ENCODE data around the gene SYAP1.
A peak's percentile ranks its signal among the peaks of the same experiment; 100 is the strongest.
"Not testable (repeated sequence)": the region's sequence is repeated elsewhere in the genome, so short reads cannot be mapped to it uniquely, and the experiment has no call there.

SYAP1 gene

DNA sequence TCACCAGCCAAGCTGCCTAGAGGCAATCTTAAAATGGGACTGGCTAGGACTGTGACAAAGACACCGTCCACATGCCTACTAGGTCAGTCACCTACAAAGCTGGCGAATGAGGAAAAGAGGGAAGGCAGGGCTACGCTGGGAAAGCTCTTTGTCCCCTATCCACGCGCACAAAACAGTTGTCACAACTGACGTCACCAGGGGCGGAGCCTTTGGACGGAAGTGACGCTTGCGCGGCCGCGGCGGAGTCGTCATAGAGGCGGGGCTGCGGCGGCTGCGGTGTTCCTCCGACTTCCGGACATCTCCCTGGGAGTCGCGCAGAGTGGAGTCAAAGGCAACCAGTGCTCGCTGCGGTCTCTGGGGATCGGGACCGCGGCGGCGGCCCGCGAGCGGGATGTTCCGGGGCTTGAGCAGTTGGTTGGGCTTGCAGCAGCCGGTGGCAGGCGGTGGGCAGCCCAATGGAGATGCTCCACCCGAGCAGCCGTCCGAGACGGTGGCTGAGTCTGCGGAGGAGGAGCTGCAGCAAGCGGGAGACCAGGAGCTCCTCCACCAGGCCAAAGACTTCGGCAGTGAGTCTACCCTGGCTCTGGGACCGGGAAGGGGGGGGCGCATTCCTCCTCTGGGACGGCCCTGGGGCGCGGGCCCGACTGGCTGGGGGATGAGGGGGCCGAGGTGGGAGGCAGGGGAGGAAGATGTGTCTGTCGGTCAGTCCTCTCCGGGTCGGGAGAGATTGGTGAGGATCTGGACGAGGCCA lies at the start of gene SYAP1:
Gene SYAP1, plus strand, starts transcription at position 279 of the 751 bp plus-strand sequence. Its CDS starts 113 bp downstream, at position 392.
- peak; percentile 85 for DNase-seq

DNA sequence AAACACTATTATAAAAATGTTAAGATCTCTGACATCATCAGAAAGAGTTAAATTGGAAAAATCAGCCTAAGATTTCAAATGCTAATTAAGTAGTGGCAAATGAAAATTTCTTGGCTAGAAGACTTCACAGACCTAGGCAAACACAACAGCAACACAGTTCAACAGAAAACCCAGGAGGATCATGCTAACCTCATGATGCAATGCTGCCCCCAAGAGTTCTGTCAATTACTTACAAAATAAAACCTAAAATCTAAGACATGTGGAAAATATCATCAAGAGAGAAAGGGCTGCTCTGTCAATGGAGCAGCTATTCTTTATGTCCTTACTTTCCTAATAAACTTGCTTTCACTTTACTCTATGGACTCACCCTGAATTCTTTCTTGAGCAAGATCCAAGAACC lies 48.4 kb upstream of the SYAP1 start:
- DNase-seq = no peak

- DNase-seq = no peak
Observed at GRCh38 chrX:16678689-16679088, 40.7 kb upstream of the SYAP1 start.

- no peak for DNase-seq
Observed at GRCh38 chrX:16683007-16683664, 36.3 kb upstream of the SYAP1 start.

GRCh38 chrX:16687514-16687913 lies 31.9 kb upstream of the SYAP1 start:
- DNase-seq = no peak

DNA sequence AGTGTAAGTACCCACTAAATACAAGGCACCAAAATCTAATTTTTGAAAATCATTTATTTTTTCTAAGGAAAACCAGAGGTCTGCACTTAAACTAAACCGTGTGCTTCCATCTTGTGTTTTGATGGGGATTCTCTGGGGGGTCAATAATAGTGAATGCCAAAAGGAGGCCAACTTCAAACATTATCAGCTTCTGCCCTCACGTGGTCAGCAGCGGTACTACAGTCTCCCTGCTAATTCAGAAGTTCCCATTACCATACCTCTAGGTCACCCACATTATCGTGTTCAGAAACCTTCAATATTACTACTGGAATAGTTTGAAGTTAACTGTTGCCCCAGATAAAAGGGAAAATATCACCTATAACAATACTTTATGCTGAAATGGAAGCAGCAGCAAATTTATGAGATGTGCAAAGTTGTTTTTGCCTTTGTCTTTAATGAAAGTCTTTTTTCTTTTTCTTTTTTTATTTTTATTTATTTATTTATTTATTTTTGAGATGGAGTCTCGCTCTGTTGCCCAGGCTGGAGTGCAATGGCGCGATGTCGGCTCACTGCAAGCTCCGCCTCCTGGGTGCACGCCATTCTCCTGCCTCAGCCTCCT lies 24.2 kb upstream of the SYAP1 start:
- peak; percentile 44 for DNase-seq

DNA sequence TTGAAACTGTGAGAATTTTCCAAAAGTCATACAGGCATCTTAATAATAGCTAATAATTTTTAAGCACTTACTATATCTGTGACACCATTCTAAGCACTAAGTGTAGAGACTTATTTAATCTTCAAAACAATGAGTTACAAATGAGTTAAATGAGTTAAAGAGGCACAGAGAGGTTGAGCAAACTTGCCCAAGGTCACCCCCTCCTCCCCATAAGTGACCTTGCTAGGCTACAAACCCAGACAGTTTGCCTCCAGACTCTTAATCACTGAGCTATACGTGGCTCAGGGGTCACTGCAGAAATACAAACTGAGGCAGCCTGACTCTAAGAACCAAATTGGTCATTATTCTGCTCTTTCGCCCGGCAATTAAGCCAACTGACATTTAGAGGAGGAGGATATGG lies 22.5 kb upstream of the SYAP1 start:
- DNase-seq = no peak

- no peak for DNase-seq
Observed at GRCh38 chrX:16699389-16699788, 20.0 kb upstream of the SYAP1 start.

- DNase-seq = no peak
Observed at GRCh38 chrX:16700734-16701133, 18.7 kb upstream of the SYAP1 start.

DNA sequence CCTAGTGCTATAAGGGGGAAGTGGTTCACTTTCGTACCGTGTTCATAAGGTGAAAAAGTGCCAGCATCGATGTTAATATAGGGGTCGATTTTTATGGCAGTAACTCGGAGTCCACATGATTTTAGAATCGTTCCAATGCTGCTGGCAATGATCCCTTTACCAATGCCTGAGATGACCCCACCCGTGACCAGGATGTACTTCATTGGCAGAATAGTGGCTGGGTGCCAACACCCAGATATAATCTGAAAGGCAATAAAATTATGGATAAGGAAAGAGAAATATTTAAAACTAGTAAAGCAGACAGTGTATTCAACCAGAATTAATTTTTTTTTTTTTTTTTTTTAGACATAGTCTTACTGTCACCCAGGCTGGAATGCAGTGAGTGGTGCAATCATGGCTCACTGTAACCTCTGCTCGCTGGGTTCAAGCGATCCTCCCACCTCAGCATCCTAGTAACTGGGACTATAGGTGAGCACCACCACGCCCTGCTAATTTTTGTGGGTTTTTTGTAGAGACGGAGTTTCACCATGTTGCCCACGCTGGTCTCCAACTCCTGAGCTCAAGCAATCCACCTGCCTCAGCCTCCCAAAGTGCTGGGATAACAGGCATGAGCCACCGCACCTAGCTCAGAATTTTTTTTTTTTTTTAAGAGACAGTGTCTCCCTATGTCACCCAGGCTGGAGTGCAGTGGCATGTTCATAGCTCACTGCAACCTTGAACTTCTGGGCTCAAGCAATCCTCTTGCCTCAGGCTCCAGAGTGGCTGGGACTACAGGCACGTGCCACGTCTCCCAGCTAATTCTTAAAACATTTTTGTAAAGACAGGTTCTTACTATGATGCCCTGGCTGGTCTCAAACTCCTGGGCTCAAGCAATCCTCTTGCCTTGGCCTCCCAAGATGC lies 16.5 kb upstream of the SYAP1 start:
- DNase-seq = no peak

DNA sequence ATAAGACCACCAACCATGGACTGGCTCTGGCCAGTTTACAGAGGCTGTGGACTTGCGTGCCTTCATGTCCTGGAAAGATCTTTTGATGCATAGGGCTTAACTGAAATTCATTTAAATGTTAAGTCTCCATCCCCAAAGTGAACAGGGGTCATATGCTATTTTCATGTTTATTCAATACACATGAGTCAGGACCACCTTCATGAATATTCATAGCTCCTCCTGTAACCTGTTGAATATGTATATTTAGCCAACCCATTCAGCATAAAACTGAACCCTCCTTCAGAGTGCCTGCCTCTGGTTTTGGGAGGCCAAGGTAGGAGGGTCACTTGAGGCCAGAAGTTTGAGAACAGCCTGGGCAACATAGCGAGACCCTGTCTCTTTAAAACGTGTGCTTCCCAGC lies 14.0 kb upstream of the SYAP1 start:
- no peak for DNase-seq

GRCh38 chrX:16708016-16708415 lies 11.4 kb upstream of the SYAP1 start:
- no peak for DNase-seq

GRCh38 chrX:16711219-16711811 lies 8.1 kb upstream of the SYAP1 start:
- DNase-seq = no peak

DNA sequence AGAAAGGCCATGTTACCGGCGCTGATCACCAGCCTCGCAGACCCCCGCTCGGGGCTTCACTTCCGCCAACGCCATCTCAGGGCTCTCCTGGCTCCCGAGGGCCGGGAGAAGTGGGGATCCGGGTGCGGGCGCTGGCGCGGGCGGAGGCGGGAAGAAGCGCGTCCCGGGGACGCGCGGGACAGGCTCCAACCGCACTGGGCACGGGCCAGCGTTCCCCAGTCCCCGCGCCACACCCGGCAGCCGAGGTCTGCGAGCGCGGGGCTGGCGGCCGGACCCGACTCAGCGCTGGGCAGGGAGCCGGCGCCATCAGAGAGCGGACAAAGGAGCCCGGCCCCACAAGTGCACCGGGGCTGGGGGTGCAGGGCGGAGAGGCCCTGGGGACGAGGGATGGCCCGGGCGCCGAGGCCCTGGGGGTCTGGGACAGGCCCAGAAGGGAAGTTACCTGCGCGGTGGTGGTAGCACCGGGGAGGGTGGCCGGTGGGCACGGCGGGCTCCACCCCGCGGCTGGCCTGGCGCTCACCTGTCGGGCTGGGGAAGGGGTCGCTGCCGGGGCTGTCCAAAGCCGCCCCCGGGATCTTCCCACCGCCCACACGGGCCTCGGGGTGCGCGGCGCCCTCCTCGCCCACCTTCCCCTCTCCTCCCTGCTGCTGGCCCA lies 7.4 kb upstream of the SYAP1 start:
- no peak for DNase-seq

DNA sequence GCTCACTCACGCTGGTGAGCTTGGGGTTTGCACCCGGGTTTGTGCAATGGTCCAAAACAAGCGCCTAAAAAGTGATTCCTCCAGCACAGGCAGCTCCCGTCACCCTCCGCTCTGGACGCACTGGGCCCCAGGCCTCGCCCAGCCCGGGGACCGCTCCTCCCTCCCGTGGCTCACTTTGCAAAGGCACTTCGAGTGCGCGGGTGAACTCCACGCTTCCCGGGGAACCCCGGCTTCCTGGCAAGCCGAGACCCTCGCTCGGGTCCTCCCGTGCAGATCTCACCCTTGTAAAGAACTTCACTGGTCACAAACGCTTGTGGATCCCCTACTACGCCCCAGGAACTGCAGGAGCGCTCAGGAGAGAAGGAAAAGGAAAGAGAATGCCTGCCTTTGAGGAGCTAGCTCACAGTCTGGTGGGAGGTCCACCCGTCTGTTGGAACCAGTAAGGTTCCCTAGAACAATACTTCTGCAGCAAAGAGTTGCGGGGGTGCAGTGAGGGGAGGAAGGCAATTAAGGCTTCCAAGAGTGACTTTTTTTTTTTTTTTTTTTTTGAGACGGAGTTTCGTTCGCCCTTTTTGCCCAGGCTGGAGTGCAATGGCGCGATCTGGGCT lies 6.8 kb upstream of the SYAP1 start, which contains the start of gene CTPS2:
Gene CTPS2, minus strand, starts transcription at position 122 of the 608 bp plus-strand sequence. CDS start 9,767 bp downstream, outside the sequence.
- peak; percentile 5 for DNase-seq

DNA sequence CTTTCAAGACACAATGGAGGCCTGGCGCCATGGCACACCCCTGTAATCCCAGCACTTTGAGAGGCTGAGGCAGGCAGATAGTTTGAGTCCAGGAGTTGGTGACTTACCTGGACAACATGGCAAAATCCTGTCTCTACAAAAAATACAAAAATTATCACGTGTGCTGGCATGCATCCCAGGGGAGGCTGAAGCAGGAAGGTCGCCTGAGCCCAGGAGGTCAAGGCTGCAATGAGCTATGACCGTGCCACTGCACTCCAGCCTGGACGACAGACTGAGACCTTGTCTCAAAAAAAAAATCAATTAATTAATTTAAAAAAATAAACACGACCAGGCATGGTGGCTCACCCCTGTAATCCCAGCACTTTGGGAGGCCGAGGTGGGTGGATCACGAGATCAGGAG lies 4.9 kb upstream of the SYAP1 start:
- no peak for DNase-seq

GRCh38 chrX:16715638-16716037 lies 3.8 kb upstream of the SYAP1 start:
- DNase-seq = not testable (repeated sequence)

DNA sequence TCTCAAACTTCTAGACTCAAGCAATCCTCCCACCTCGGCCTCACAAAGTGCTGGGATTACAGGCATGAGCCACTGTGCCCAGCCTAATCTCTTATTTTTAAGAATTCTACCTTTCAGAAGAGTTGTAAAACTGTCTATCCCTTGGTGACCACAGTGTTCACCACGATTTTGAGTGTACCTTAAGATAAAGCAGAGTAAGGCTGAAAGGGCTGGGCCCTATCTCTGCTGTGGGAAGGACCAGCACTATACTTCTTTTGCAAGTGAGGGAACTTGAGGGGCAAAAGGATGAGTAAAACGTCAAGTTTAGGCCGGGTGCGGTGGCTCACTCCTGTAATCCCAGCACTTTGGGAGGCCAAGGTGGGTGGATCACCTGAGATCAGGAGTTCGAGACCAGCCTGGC lies 3.0 kb upstream of the SYAP1 start:
- not testable (repeated sequence) for DNase-seq

DNA sequence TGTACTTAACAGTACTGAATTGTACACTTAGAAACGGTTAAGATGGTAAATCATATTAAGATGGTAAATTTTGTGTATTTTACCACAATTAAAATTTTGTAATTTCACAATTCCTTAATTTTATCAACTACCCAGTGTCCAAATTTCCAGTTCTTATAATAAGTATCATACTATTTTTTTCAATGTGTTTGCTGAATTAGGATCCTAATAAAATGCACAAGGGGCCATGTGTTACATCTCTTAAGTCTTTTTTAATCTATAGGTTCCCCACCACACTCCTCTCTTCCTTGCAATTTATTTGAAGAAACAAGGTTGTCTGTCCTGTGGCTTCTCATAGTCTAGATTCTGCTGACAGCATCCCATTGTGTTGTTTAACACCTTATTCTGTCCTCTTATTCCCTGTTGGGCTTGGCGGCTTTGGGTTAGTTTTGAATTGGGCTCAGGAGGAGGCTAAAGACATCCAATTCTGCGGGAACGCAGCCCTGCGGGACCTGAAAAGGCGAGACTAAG lies 533 bp upstream of the SYAP1 start:
- no peak for DNase-seq

DNA sequence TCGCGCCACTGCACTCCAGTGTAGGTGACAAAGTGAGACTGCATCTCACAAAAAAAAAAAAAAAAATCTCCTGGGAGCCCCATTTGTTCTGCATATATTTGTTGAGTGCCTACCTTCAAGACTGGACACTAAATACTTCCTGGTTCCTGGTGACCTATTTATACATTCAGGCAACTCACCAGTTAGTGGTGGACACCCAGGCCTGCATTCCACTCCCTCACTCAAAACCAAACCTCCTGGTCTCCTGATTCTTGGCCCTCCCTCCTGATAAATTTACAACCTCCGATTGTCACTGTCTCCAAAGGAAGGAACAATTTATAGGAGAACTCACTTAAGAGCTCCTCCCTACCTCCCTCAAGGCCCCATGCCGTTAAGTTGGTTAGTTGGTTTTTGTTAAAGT lies 3.1 kb downstream of the SYAP1 start:
- no peak for DNase-seq

DNA sequence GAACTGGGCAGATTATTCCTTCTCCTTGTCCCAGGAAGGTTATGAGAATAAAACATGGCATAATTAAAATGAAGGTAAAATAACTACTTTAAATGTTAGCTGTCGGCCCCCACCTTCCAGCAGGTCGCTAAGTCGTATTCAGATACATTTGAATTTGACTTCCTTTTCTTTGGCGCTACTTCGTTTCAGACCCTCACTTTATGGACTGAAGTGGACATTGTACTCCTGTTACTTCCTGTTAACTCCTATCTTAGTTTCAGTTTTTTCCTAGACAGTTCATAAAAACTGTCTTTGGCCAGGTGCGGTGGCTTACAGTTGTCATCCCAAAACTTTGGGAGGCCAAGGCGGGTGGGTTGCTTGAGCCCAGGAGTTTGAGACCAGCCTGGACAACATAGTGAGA lies 5.7 kb downstream of the SYAP1 start:
- DNase-seq = no peak
